ENCODE measurements around the gene CFAP74.

Gene CFAP74

GRCh38 chr1:1926886-1927660 is 76.5 kb downstream of the CFAP74 start:
- DNase-seq (ENCODE audit: insufficient read length) (no peak), FAIRE-seq (no peak)
- TF ChIP-seq POLR2A (IDR thresholded peaks at IDR 0.05; ENCODE audit: low read depth, low read length) (no peak), POLR2AphosphoS5 (IDR thresholded peaks at IDR 0.05; ENCODE audit: low read depth, low read length) (no peak), TAF1 (IDR thresholded peaks at IDR 0.05; ENCODE audit: borderline replicate concordance, low read depth, low read length) (no peak)

GRCh38 chr1:1926346-1926811 is 77.2 kb downstream of the CFAP74 start:
- TF ChIP-seq POLR2A (IDR thresholded peaks at IDR 0.05; ENCODE audit: low read depth, low read length) (no peak), POLR2AphosphoS5 (IDR thresholded peaks at IDR 0.05; ENCODE audit: low read depth, low read length) (no peak), TAF1 (IDR thresholded peaks at IDR 0.05; ENCODE audit: borderline replicate concordance, low read depth, low read length) (no peak)
- DNase-seq (ENCODE audit: insufficient read length) (no peak), FAIRE-seq (no peak)

- FAIRE-seq (no peak), DNase-seq (ENCODE audit: insufficient read length) (no peak)
- TF ChIP-seq POLR2A (IDR thresholded peaks at IDR 0.05; ENCODE audit: low read depth, low read length): no peak
- TF ChIP-seq TAF1 (IDR thresholded peaks at IDR 0.05; ENCODE audit: borderline replicate concordance, low read depth, low read length): no peak
- no peak for TF ChIP-seq POLR2AphosphoS5 (IDR thresholded peaks at IDR 0.05; ENCODE audit: low read depth, low read length)
Observed at GRCh38 chr1:1925437-1926345, 77.9 kb downstream of the CFAP74 start.

GRCh38 chr1:1924849-1925248 is 78.7 kb downstream of the CFAP74 start:
- TF ChIP-seq POLR2A (IDR thresholded peaks at IDR 0.05; ENCODE audit: low read depth, low read length) (no peak), TAF1 (IDR thresholded peaks at IDR 0.05; ENCODE audit: borderline replicate concordance, low read depth, low read length) (no peak), POLR2AphosphoS5 (IDR thresholded peaks at IDR 0.05; ENCODE audit: low read depth, low read length) (no peak)
- no peak for DNase-seq (ENCODE audit: insufficient read length)
- FAIRE-seq: no peak

GRCh38 chr1:1924386-1924785 is 79.2 kb downstream of the CFAP74 start:
- FAIRE-seq (no peak), DNase-seq (ENCODE audit: insufficient read length) (no peak)
- TF ChIP-seq POLR2AphosphoS5 (IDR thresholded peaks at IDR 0.05; ENCODE audit: low read depth, low read length) (no peak), POLR2A (IDR thresholded peaks at IDR 0.05; ENCODE audit: low read depth, low read length) (no peak), TAF1 (IDR thresholded peaks at IDR 0.05; ENCODE audit: borderline replicate concordance, low read depth, low read length) (no peak)

- DNase-seq (ENCODE audit: insufficient read length) (no peak), FAIRE-seq (no peak)
- TF ChIP-seq TAF1 (IDR thresholded peaks at IDR 0.05; ENCODE audit: borderline replicate concordance, low read depth, low read length) (no peak), POLR2A (IDR thresholded peaks at IDR 0.05; ENCODE audit: low read depth, low read length) (no peak), POLR2AphosphoS5 (IDR thresholded peaks at IDR 0.05; ENCODE audit: low read depth, low read length) (no peak)
Observed at GRCh38 chr1:1922956-1923833, 80.4 kb downstream of the CFAP74 start.

- no peak for DNase-seq (ENCODE audit: insufficient read length)
- TF ChIP-seq POLR2AphosphoS5 (IDR thresholded peaks at IDR 0.05; ENCODE audit: low read depth, low read length): no peak
- TF ChIP-seq POLR2A (IDR thresholded peaks at IDR 0.05; ENCODE audit: low read depth, low read length): no peak
- TF ChIP-seq TAF1 (IDR thresholded peaks at IDR 0.05; ENCODE audit: borderline replicate concordance, low read depth, low read length): no peak
- FAIRE-seq: no peak
Observed at GRCh38 chr1:1922702-1922955, 81.0 kb downstream of the CFAP74 start.

GRCh38 chr1:1921901-1922701 is 81.5 kb downstream of the CFAP74 start:
- no peak for FAIRE-seq
- TF ChIP-seq POLR2AphosphoS5 (IDR thresholded peaks at IDR 0.05; ENCODE audit: low read depth, low read length) (no peak), POLR2A (IDR thresholded peaks at IDR 0.05; ENCODE audit: low read depth, low read length) (no peak), TAF1 (IDR thresholded peaks at IDR 0.05; ENCODE audit: borderline replicate concordance, low read depth, low read length) (no peak)
- no peak for DNase-seq (ENCODE audit: insufficient read length)

GRCh38 chr1:1921459-1921862 is 82.1 kb downstream of the CFAP74 start:
- DNase-seq (ENCODE audit: insufficient read length) (no peak), FAIRE-seq (no peak)
- TF ChIP-seq POLR2AphosphoS5 (IDR thresholded peaks at IDR 0.05; ENCODE audit: low read depth, low read length): no peak
- no peak for TF ChIP-seq POLR2A (IDR thresholded peaks at IDR 0.05; ENCODE audit: low read depth, low read length)
- no peak for TF ChIP-seq TAF1 (IDR thresholded peaks at IDR 0.05; ENCODE audit: borderline replicate concordance, low read depth, low read length)

Measured in GM12892 (cell line).